HL-60 (cell line): ENCODE results near the gene B4GALT6.

Experiments
- DNase-seq, 2 experiments: peaks; one replicate each; pipeline ENCODE4 v3.0.0-alpha.2; 2010 to 2020; ENCODE audit warnings: low read depth in 1 of 2, low spot score in 1 of 2
- H3K27ac ChIP-seq: fragments of 250-450 bp; sonication (Bioruptor Pico); replicated peaks from 2 replicates; pipeline ENCODE4 v1.5.1; 2020; ENCODE audit warnings: mild to moderate bottlenecking, moderate library complexity
- H3K27me3 ChIP-seq: fragments of 250-450 bp; sonication (Bioruptor Pico); 2 replicates; pipeline ENCODE4 v1.5.1; 2021; ENCODE audit warnings: mild to moderate bottlenecking, moderate library complexity; ENCODE audit not compliant: insufficient read depth, poor library complexity, severe bottlenecking
- H3K4me3 ChIP-seq: replicated peaks from 2 replicates; pipeline ENCODE4 v1.5.1; 2011; ENCODE audit warnings: mild to moderate bottlenecking, control low read depth, low read length; ENCODE audit not compliant: insufficient read depth
- CTCF ChIP-seq: IDR thresholded peaks from one replicate; pipeline ENCODE4 v1.5.1; 2011; ENCODE audit warnings: low read length, control low read depth, inconsistent platforms; ENCODE audit not compliant: insufficient read depth
- GABPA ChIP-seq: IDR thresholded peaks from 2 replicates; pipeline ENCODE4 v1.6.1; 2012; ENCODE audit warnings: low read depth
- POLR2AphosphoS5 ChIP-seq: IDR thresholded peaks from 2 replicates; pipeline ENCODE4 v1.6.1; 2012; ENCODE audit warnings: low read depth
- REST ChIP-seq: IDR thresholded peaks from 2 replicates; pipeline ENCODE4 v1.6.1; 2012; ENCODE audit warnings: low read depth; ENCODE audit not compliant: insufficient replicate concordance
- SPI1 ChIP-seq: IDR thresholded peaks from 2 replicates; pipeline ENCODE4 v1.6.1; 2012; ENCODE audit warnings: low read depth, mild to moderate bottlenecking, borderline replicate concordance

Gene B4GALT6

DNA sequence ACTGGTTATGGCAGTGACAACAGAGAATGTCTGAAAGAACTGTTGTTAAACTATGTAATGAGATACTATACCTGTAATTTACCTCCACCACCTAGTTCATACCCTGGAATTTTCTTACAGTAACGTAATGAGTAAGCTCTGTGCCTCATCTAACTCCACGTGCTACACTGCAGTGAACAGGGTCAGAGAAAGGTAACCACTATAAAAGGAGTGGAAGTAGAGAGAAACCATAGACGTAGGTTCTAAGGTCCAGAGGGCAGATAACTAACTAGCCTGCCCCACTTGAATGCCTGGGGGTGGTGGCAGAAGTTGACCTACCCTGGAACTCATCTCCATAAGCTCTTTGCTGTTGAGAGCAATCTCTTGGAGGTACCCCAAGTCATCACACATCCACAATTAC is 32.0 kb upstream of the B4GALT6 start:
- Histone ChIP-seq H3K27ac (no peak overlapping the region), H3K4me3 (no peak overlapping the region), H3K27me3 (no peaks in the 10 kb centered on the region)
- TF ChIP-seq POLR2AphosphoS5 (no peak), CTCF (no peak), GABPA (no peak), SPI1 (no peak)
- no peak for DNase-seq

DNA sequence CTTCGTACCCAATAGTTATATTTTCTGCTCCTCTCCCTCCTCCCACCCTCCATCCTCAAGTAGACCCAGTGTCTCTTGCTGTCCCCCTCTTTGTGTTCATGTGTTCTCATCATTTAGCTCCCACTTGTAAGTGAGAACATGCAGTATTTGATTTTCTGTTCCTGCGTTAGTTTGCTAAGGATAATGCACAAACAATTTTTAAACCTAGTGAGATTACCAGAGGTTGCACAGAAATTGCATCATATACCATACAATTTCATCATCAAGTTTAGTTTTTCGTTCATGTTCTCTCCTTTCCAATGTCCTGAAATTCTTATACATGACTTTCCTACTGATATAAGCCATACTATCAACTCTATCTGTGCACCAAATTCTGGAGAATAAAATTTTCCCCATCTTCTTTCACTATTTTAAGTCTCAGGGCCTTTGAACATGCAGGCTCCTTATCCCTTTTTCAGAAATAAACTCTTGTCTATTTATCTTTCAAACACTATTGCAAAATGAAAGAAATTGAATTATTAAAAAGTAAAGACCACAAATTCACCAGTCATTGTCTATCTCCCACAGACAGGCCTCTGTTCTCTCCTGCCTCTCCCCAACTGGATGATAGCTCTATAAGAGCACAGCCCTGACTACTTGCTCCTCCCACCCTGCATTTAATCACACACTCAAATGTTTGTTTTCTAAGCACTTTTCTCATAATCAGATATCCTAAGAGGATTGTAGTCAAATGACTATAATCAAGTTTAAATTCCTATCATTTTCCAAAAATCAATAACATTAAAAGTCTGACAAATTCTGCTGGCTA is 27.2 kb upstream of the B4GALT6 start:
- H3K27ac ChIP-seq: no peak overlapping the region
- H3K27me3 ChIP-seq: no peaks in the 10 kb centered on the region
- no peak overlapping the region for H3K4me3 ChIP-seq
- no peak for DNase-seq
- TF ChIP-seq CTCF (no peak), POLR2AphosphoS5 (no peak), SPI1 (no peak), REST (no peak), GABPA (no peak)

GRCh38 chr18:31710826-31711225 is 26.4 kb upstream of the B4GALT6 start:
- no peak for DNase-seq
- TF ChIP-seq GABPA: no peak
- TF ChIP-seq REST: no peak
- no peak for TF ChIP-seq SPI1
- no peaks in the 10 kb centered on the region for H3K27me3 ChIP-seq
- H3K27ac ChIP-seq: no peak overlapping the region
- H3K4me3 ChIP-seq: no peak overlapping the region

DNA sequence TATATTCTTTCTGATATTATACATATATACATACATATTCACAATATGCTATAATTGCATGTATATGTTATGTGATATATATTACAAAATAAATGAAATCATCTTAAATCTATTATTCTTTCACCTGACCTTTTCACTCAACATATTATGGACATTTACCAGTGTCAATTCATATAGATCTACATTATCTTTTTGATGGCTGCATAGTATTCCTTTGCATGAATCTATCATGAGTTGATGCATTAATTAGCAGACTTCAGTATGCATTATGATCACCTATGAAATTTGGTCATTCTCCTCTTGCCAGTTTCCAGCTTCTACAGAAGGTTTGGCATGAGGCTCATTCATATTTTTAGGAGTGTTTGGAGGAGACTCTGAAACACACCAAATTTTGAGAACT is 23.4 kb upstream of the B4GALT6 start:
- TF ChIP-seq POLR2AphosphoS5: no peak
- TF ChIP-seq CTCF: no peak
- TF ChIP-seq GABPA: no peak
- H3K27me3 ChIP-seq: no peaks in the 10 kb centered on the region
- no peak for DNase-seq
- no peak overlapping the region for H3K4me3 ChIP-seq
- H3K27ac ChIP-seq: no peak overlapping the region
